Measurements from ENCODE around the gene TRABD. TPM values are rescaled to one million over a fixed set of nuclear protein-coding genes. Genes with fewer than 3 reads are reported as not detected.

Gene TRABD
- total RNA-seq, 1 donor from 2014 or later: 43.7 TPM

DNA sequence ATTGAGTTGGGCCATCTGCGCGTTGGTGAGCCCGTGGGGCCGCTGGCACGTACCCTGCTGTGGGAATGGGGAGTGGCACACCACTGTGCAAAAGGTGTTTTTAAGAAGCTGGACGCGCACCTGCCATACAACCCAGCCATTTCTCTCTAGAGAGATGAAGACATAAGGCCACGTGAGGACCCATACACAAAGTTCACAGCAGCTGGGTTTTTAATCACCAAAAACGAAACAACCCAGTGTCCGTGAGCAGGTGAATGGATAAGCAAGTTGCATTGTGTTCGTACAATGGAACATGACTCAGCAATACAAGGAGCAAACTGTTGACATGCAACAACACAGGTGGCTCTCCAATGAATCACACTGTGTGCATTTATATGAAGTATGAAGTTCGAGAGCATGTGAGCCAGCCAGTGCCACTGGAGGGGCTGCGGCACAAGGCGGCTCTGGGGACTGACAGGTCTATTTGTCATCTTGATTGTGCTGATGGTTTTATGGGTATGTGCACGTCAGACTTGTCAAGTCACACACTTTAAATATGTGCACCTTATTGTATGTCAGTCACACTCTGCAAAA lies 45.8 kb upstream of the TRABD start:
- Histone ChIP-seq H3K36me3 (no peaks in the 10 kb centered on the region), H3K4me3 (no peak overlapping the region), H3K27ac (no peak overlapping the region), H3K27me3 (ENCODE audit: low read depth) (no peaks in the 10 kb centered on the region), H3K4me1 (no peaks in the 10 kb centered on the region), H3K9me3 (no peaks in the 10 kb centered on the region)
- ATAC-seq (no peak), DNase-seq (no peak)
- intact Hi-C loops (cut with DNase I): no loop called here
- TF ChIP-seq, protein P1, sequence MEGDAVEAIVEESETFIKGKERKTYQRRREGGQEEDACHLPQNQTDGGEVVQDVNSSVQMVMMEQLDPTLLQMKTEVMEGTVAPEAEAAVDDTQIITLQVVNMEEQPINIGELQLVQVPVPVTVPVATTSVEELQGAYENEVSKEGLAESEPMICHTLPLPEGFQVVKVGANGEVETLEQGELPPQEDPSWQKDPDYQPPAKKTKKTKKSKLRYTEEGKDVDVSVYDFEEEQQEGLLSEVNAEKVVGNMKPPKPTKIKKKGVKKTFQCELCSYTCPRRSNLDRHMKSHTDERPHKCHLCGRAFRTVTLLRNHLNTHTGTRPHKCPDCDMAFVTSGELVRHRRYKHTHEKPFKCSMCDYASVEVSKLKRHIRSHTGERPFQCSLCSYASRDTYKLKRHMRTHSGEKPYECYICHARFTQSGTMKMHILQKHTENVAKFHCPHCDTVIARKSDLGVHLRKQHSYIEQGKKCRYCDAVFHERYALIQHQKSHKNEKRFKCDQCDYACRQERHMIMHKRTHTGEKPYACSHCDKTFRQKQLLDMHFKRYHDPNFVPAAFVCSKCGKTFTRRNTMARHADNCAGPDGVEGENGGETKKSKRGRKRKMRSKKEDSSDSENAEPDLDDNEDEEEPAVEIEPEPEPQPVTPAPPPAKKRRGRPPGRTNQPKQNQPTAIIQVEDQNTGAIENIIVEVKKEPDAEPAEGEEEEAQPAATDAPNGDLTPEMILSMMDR (IDR thresholded peaks at IDR 0.05): no peak

DNA sequence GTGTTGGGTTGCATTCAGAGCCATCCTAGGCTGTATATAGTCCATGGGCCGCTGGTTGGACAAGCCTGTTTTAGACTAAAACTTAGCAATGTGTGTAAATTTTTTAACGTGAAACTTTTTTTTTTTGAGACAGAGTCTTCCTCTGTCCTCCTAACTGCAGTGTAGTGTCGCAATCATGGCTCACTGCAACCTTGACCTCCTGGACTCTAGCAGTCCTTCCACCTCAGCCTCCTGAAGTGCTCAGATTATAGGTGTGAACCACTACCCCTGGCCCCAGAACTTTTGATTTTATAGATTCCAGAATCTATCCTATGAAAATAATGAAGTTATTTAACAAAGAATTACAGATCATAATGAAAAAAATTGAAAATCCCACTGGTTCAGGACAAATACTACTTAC lies 45.1 kb upstream of the TRABD start:
- Histone ChIP-seq H3K9me3 (no peaks in the 10 kb centered on the region), H3K27ac (no peak overlapping the region), H3K4me1 (no peaks in the 10 kb centered on the region), H3K4me3 (no peak overlapping the region), H3K36me3 (no peaks in the 10 kb centered on the region), H3K27me3 (ENCODE audit: low read depth) (peaks cover under 1% of the 10 kb centered on the region)
- DNase-seq: no peak
- intact Hi-C loops (cut with DNase I): no loop called here
- ATAC-seq: no peak
- TF ChIP-seq, protein P1 (IDR thresholded peaks at IDR 0.05): no peak

DNA sequence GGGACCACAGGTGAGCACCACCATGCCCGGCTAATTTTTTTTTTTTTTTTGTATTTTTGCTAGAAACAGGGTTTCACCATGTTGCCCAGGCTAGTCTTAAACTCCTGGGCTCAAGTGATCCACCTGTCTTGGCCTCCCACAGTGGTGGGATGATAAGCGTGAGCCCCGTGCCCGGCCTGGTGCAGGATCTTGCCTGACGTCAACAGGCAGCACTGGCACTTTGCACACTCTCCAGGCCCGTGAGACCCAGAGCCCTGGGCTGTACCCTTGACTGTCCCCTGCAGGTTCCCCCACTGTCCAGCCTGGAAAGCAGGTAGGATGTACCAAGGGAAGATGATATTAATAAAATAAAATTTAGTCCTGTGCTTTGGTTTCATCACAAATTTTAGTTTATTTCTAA lies 44.3 kb upstream of the TRABD start:
- H3K27ac ChIP-seq: no peak overlapping the region
- H3K4me3 ChIP-seq: no peak overlapping the region
- H3K4me1 ChIP-seq: no peaks in the 10 kb centered on the region
- ATAC-seq (peak; percentile 20 to 39), DNase-seq (no peak)
- peaks cover 9% of the 10 kb centered on the region for H3K27me3 ChIP-seq (ENCODE audit: low read depth)
- H3K36me3 ChIP-seq: no peaks in the 10 kb centered on the region
- H3K9me3 ChIP-seq: no peaks in the 10 kb centered on the region
- TF ChIP-seq, protein P1 (IDR thresholded peaks at IDR 0.05): no peak
- intact Hi-C loops (cut with DNase I): no loop called here

DNA sequence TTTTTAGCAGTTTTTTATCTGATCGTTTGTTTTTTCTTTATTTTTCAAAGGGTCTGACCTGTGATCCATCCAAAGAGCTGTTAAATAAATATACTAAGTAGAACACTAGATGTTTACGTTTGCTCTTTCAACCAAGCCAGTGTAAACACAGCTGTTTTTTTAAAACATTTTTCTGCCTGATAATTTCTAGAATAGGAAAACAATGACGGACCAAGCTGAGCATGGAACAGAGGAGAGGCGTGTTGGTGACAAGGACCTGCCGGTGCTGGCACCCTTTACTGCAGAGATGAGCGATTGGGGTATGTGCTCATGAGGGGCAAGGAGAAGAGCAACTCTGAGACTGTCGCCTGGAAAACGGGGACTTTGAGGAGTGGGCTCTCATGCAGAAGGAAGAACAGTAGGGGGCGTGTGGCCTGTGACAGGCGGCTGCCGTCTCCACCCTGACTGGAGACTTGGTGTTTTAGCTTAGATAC lies 43.8 kb upstream of the TRABD start:
- Histone ChIP-seq H3K4me1 (no peaks in the 10 kb centered on the region), H3K27ac (no peak overlapping the region), H3K36me3 (no peaks in the 10 kb centered on the region), H3K9me3 (no peaks in the 10 kb centered on the region), H3K27me3 (ENCODE audit: low read depth) (peaks cover 12% of the 10 kb centered on the region), H3K4me3 (no peak overlapping the region)
- DNase-seq (no peak), ATAC-seq (peak; percentile 49 to 54)
- TF ChIP-seq, protein P1 (IDR thresholded peaks at IDR 0.05): no peak
- intact Hi-C loops (cut with DNase I): no loop called here

DNA sequence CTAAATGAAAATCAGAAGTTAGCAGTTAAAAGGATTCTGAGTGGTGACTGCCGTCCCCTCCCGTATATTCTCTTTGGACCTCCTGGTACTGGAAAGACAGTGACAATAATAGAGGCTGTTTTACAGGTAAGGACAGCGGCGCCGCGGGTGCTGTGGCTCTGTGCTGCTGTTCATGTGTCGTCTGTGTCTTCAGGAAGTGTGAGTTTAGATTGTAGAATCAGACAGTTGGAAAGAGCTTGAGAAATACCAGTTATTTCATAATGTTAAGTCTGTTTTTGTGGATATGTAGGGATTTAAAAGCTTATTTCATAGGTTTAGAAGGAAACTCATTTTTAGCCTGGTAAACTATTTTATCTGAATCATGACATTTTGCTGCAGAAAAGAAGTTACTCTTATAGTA lies 42.6 kb upstream of the TRABD start:
- Histone ChIP-seq H3K4me1 (no peaks in the 10 kb centered on the region), H3K36me3 (no peaks in the 10 kb centered on the region), H3K4me3 (no peak overlapping the region), H3K9me3 (no peaks in the 10 kb centered on the region), H3K27ac (no peak overlapping the region), H3K27me3 (ENCODE audit: low read depth) (peaks cover 12% of the 10 kb centered on the region)
- intact Hi-C loops (cut with DNase I): no loop called here
- DNase-seq (no peak), ATAC-seq (no peak)
- TF ChIP-seq, protein P1 (IDR thresholded peaks at IDR 0.05): no peak

Data from lower lobe of right lung (tissue), 2 donors.